Measurements from ENCODE around the gene ADAM17.

Gene ADAM17

DNA sequence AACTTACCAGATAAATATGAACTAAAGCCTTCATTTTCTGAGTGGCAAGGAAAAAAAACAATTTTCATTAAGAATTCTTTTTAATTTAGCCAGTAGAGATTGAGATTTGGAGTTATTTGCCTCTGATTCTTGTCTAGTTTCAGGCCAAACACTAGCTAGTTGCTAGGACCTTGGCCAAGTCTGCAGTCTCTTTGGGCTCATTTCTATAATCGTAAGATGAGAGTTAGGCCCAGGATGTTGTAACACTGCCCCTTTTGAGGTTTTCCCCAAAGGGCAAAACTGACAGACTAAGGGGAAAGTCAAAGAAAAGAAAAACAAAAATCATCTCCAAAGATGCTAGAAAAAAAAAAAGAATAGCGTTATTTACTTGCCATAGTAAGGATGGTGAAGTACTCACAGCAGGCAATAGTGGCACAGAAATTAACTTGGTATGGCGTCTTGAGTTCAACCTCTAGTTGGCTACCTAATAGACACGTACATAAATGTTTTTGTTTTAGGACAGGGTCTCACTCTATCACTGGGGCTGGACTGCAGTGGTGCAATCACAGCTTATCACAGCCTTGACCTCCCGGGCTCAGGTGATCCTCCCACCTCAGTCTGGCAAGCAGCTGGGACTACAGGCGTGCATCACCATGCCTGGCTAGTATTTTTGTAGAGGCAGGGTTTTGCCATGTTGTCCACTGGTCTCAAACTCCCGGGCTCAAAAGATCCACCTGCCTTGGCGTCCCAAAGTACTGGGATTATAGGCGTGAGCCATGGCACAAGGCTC lies 23.0 kb upstream of the ADAM17 start:
- TF ChIP-seq ZFX (IDR thresholded peaks at IDR 0.05) = no peak
- TF ChIP-seq, protein P1, sequence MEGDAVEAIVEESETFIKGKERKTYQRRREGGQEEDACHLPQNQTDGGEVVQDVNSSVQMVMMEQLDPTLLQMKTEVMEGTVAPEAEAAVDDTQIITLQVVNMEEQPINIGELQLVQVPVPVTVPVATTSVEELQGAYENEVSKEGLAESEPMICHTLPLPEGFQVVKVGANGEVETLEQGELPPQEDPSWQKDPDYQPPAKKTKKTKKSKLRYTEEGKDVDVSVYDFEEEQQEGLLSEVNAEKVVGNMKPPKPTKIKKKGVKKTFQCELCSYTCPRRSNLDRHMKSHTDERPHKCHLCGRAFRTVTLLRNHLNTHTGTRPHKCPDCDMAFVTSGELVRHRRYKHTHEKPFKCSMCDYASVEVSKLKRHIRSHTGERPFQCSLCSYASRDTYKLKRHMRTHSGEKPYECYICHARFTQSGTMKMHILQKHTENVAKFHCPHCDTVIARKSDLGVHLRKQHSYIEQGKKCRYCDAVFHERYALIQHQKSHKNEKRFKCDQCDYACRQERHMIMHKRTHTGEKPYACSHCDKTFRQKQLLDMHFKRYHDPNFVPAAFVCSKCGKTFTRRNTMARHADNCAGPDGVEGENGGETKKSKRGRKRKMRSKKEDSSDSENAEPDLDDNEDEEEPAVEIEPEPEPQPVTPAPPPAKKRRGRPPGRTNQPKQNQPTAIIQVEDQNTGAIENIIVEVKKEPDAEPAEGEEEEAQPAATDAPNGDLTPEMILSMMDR (conservative IDR thresholded peaks at IDR 0.05) = no peak
- H3K27ac ChIP-seq = no peak overlapping the region

DNA sequence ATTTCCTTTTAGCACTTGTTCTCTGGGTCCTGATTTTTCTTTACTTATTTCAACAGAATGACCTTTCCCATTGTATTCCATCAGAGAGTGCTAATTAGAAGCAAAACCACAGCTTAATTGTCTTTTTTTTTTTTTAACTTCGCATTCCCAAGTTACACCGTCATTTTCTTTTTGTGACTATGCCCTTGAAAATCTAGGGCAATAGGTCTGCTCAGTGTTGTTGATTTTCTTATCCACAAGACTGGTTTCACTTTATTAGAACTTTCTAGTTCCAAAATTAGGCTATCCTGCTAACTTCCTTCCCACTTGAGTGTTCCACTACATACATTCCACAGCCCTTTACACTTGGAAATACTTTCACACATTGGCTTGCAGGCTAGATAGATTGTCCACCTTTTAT lies 18.7 kb upstream of the ADAM17 start:
- no peak overlapping the region for H3K27ac ChIP-seq
- TF ChIP-seq, protein P1 (conservative IDR thresholded peaks at IDR 0.05) = no peak
- TF ChIP-seq ZFX (IDR thresholded peaks at IDR 0.05) = no peak

DNA sequence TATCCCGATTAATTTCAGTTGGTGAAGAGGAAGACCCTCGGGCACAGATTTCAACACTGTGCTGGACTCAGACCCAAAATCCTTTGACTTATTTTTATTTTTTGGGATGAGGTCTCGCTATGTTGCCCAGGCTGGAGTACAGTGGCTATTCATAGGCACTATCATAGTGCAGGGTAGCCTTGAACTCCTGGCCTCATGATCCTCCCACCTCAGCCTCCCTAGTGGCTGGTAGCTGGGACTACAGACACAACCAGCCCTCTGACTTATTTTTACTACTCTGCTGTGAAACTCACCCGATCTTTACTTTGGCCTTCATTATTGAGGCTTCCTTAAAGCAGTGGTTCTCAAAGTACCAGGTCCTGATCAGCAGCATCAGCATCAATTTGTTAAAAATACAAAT lies 18.2 kb upstream of the ADAM17 start:
- H3K27ac ChIP-seq = no peak overlapping the region
- no peak for TF ChIP-seq ZFX (IDR thresholded peaks at IDR 0.05)
- TF ChIP-seq, protein P1 (conservative IDR thresholded peaks at IDR 0.05) = no peak; the same call in 1 of the 2 replicates

DNA sequence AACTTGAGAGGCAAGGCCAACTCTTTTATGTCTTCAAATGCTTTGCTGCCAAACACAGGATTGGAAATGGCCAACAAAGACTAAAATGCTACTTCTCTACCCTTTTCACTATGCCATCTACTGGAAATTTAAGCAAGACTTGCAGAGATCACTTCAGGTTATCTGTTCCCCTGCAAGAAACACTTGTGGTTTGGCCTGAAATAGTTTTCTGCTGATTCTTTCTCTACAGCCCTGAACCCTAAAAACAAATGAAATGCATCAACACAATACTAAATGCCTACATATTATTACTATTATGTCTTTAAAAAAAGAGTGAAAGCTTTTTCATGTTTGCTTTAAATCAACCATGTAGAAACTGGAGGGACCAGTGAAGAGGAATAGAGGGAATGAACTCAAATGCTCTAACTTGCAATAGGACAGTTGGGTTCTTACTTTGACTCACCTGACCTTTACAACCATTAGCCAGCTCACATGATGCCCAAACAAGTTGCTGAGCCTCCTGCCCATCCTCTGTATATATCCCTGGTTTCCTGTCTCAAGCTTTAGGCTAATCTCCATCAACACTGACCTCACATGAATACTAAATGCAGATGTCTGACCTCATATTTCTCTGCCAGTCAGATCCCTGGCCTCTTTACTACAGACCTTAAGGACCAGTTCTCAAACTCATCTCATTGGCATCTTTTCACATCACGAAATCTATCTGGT lies 17.5 kb upstream of the ADAM17 start:
- no peak for TF ChIP-seq ZFX (IDR thresholded peaks at IDR 0.05)
- TF ChIP-seq, protein P1 (conservative IDR thresholded peaks at IDR 0.05) = no peak
- no peak overlapping the region for H3K27ac ChIP-seq

DNA sequence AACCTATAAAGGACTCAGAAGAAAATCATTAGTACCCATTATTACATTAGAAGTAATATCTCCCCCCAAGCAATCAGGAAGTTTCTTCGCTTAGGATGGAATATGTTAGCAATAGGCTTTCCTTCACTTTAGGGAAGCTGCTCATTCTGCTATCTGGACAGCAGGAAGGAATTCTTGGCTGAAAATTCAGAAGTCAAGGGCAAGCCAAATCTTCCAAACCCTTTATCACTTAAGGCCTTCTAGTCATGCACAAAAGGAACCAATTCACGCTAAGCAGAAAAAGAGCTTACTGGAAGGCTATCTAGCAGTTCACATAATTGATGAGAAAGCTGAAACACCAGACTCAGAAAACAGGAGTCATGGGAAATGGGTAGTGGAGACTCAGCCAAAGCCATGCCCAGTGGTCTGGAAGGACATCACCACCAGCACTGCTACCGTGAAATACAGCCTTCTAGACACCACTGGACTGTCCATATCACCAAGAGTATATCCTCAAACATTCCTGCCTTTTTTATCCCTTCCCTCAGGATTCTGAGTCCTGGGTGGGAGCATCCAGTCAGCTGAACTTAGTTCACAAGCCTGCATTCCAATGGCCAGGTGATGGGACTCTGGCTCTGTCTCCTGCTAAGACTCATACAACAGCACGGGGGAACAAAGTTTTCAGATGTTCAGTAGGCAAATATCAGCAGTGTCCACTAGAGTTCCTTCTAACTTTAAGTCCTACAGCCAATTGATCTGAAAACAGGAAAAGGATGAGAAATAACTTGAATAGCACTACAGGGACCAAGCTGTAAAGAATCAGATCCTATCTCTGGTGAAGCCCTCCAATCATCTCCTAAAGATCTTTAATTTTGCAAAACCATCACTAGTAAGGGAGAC lies 14.8 kb upstream of the ADAM17 start:
- H3K27ac ChIP-seq = no peak overlapping the region
- no peak for TF ChIP-seq ZFX (IDR thresholded peaks at IDR 0.05)
- TF ChIP-seq, protein P1 (conservative IDR thresholded peaks at IDR 0.05) = no peak

DNA sequence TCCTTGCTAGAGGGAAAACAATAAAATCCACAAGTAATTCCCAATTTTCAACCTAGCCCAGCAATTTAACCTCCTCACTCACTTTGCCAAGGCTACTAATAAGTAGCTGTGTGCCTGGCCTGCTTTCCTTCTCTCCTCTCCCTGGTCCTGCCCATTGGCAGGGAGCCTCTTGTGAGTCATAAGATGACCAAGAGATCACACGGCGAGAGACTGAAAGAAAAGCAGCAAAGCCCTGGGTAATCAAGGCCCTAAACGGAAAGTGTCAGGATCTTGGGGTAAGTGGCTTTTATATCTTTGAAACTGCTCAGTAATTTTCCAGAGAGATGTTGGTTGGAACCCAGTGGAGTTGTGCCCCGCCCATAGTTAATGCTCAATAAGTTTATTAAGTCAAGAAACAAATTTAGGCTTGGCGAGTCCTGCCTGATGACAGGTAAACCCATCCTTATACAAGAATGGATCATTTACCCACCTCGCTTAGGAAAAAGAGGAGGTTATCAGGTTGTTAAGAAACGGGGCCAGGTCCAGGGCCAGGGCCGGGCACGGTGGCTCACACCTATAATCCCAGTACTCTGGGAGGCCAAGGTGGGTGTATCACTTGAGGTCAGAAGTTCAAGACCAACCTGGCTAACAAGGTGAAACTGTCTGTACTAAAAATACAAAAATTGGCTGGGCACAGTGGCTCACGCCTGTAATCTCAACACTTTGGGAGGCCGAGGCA lies 10.0 kb upstream of the ADAM17 start:
- TF ChIP-seq, protein P1 (conservative IDR thresholded peaks at IDR 0.05) = no peak
- no peak for TF ChIP-seq ZFX (IDR thresholded peaks at IDR 0.05)
- H3K27ac ChIP-seq = no peak overlapping the region

Measured in C4-2B (cell line).